ENCODE measurements around the gene ATP5F1D. TPM values are rescaled to one million over a fixed set of nuclear protein-coding genes. Genes with fewer than 3 reads are reported as not detected.

Gene ATP5F1D
- total and polyA plus RNA-seq, 2 of the 13 experiments (the other 11 are each of a cell fraction or from before 2014, with no cell fraction given), result 39.4 to 78.7 TPM

- H3K36me3 ChIP-seq (replicated peaks in 1 of 2; ENCODE audit: control insufficient read depth in 1 of 2, insufficient read depth in 2 of 2, low read length in 2 of 2), result peaks cover 20 to 48% of the 10 kb centered on the region in 2 experiments
- H3K4me1 ChIP-seq (ENCODE audit: insufficient read depth, low read length), result peaks cover 64% of the 10 kb centered on the region
- BruUV-seq (replicated peaks), result no TSS peak
- no peaks in the 10 kb centered on the region; a peak in 1 of 5 replicates for H3K27me3 ChIP-seq (ENCODE audit: control insufficient read depth in 1 of 2, insufficient read depth in 2 of 2, low read length in 2 of 2)
- DNase-seq (ENCODE audit: low spot score) (no peak), ATAC-seq (no peak), FAIRE-seq (peak; percentile 63)
- H3K4me2 ChIP-seq (ENCODE audit: low read depth, low read length), result peak overlapping the region; percentile 18; the same call in 1 of the 2 replicates
- in situ Hi-C loops (cut with HindIII; ENCODE audit: extremely low pct_ligation_motif_present, low pct_unique_long_range_greater_than_20kb) (no loop called here), intact Hi-C loops (cut with micrococcal nuclease; ENCODE audit: unreplicated experiment) (no loop called here)
- peak overlapping the region in 1 of 3 experiments; percentile 50; a peak in 1 of 6 replicates for H3K4me3 ChIP-seq (replicated peaks in 1 of 3; ENCODE audit: insufficient read depth in 1 of 3, low read depth in 2 of 3, low read length in 3 of 3)
- 80% methylated on average over 20 of the region's 20 CpGs for WGBS (ENCODE audit: low lambda C conversion rate)
- H3K79me2 ChIP-seq (ENCODE audit: insufficient read depth, low read length), result peaks cover 35% of the 10 kb centered on the region
- peaks cover 64% of the 10 kb centered on the region; the same call in 1 of the 2 replicates for H4K20me1 ChIP-seq (ENCODE audit: insufficient read depth, low read length)
- POLR2A ChIA-PET, result interaction anchor here (2.1 to 13.7 kb wide), 3 partner anchors 10 to 11 kb away, joined by 83 to 668 read pairs (median 464); partner anchors contain the start of genes ATP5F1D and CIRBP
- no peaks in the 10 kb centered on the region for H3K9me3 ChIP-seq (ENCODE audit: low read length)
- no peak overlapping the region for H2AFZ ChIP-seq (ENCODE audit: low read length)
- CTCF ChIA-PET (ENCODE audit: low intra/inter-chr PET ratio, low total read pairs), result no interaction called here
- peak overlapping the region; percentile 94 for H3K27ac ChIP-seq (ENCODE audit: extremely low read length, insufficient read depth, low read length)
- H3K9ac ChIP-seq (ENCODE audit: insufficient read depth, low read depth, low read length), result peak overlapping the region; percentile 92; the same call in 1 of the 2 replicates
- TF ChIP-seq EP300 (IDR thresholded peaks at IDR 0.05; ENCODE audit: low read depth in 2 of 2, low read length in 2 of 2) (peak; percentile 13 to 70; a peak in 2 of 4 replicates), EP300 (CRISPR knock-in tag; IDR thresholded peaks at IDR 0.05; ENCODE audit: borderline replicate concordance) (no peak), RXRA (CRISPR knock-in tag; IDR thresholded peaks at IDR 0.05) (peak; percentile 94), TARDBP (CRISPR knock-in tag; IDR thresholded peaks at IDR 0.05) (peak; percentile 48; the same call in 1 of the 2 replicates), SRSF4 (IDR thresholded peaks at IDR 0.05; ENCODE audit: low read depth, low read length, poor library complexity, severe bottlenecking) (no peak), POLR2AphosphoS5 (IDR thresholded peaks at IDR 0.05; ENCODE audit: low read depth, low read length) (peak; percentile 54), FOXA1 (IDR thresholded peaks at IDR 0.05) (no peak), FOXA1 (CRISPR knock-in tag; IDR thresholded peaks at IDR 0.05) (peak; percentile 56), DPF2 (CRISPR knock-in tag; IDR thresholded peaks at IDR 0.05; ENCODE audit: borderline replicate concordance, low read depth) (peak; percentile 50), ISL2 (CRISPR knock-in tag; IDR thresholded peaks at IDR 0.05) (0 out of 2 replicates have a peak, but pooled peaks have one; percentile 35), LCORL (IDR thresholded peaks at IDR 0.05) (no peak), LCORL (CRISPR knock-in tag; IDR thresholded peaks at IDR 0.05) (peak; percentile 65), HNRNPL (IDR thresholded peaks at IDR 0.05; ENCODE audit: low read depth, low read length) (peak; percentile 86; the same call in 1 of the 2 replicates), ZNF709 (CRISPR knock-in tag; IDR thresholded peaks at IDR 0.05) (0 out of 2 replicates have a peak, but pooled peaks have one; percentile 24), TEAD3 (CRISPR knock-in tag; optimal IDR thresholded peaks at IDR 0.05; ENCODE audit: borderline replicate concordance) (peak; percentile 30), HNF4G (IDR thresholded peaks at IDR 0.05; ENCODE audit: borderline replicate concordance, low read depth, low read length) (peak; percentile 90), HNF4G (CRISPR knock-in tag; IDR thresholded peaks at IDR 0.05; ENCODE audit: borderline replicate concordance, low read depth) (peak; percentile 79; the same call in 1 of the 2 replicates), MYNN (CRISPR knock-in tag; IDR thresholded peaks at IDR 0.05; ENCODE audit: low read depth) (no peak), ZMAT5 (CRISPR knock-in tag; IDR thresholded peaks at IDR 0.05; ENCODE audit: borderline replicate concordance, low read depth) (no peak), ZNF263 (CRISPR knock-in tag; IDR thresholded peaks at IDR 0.05) (peak; percentile 90), PHF5A (CRISPR knock-in tag; IDR thresholded peaks at IDR 0.05; ENCODE audit: low read depth, unreplicated experiment) (no peak), ZFY (CRISPR knock-in tag; IDR thresholded peaks at IDR 0.05) (no peak), NFE2 (CRISPR knock-in tag; IDR thresholded peaks at IDR 0.05) (no peak), KDM6A (CRISPR knock-in tag; IDR thresholded peaks at IDR 0.05; ENCODE audit: low read depth) (0 out of 2 replicates have a peak, but pooled peaks have one; percentile 29), ZNF296 (CRISPR knock-in tag; conservative IDR thresholded peaks at IDR 0.05) (0 out of 2 replicates have a peak, but pooled peaks have one; percentile 65), ZNF746 (CRISPR knock-in tag; IDR thresholded peaks at IDR 0.05) (peak; percentile 86), SOX13 (IDR thresholded peaks at IDR 0.05) (no peak), SOX13 (CRISPR knock-in tag; conservative IDR thresholded peaks at IDR 0.05 in 1 of 2, IDR thresholded peaks at IDR 0.05 in 1 of 2) (peak in 1 of 2 experiments; percentile 47; a peak in 1 of 4 replicates)
Observed at GRCh38 chr19:1254530-1255185, 13.1 kb downstream of the ATP5F1D start.

Data from HepG2 (cell line).